H1 (cell line): Measurements from ENCODE around the gene UQCC5. TPM values are rescaled to one million over a fixed set of nuclear protein-coding genes. Genes with fewer than 3 reads are reported as not detected.

ENCODE experiments used
- CTCF ChIA-PET: fragments of 300-600 bp; sonication (Branson Sonifier 250); formaldehyde crosslinking; loops from one replicate; lab custom pipeline; 2021; ENCODE audit not compliant: partially characterized antibody; lab: Charles Lee
- POLR2A ChIA-PET: fragments of 300-600 bp; sonication (Branson Sonifier 250); formaldehyde crosslinking; loops from one replicate; lab custom pipeline; 2021; ENCODE audit warnings: inconsistent platforms; ENCODE audit not compliant: partially characterized antibody; lab: Charles Lee
- DNase-seq, 2 experiments: peaks; one replicate each; pipeline versions ENCODE4 v3.0.0 to v3.0.0-alpha.2; 2010 to 2022; ENCODE audit warnings: low spot score in 2 of 2, low read depth in 1 of 2, mixed read lengths in 1 of 2
- FAIRE-seq: peaks from 2 replicates; lab custom pipeline; 2011; peaks lifted over from hg19 to GRCh38; lab: Jason Lieb, UNC
- H2AFZ ChIP-seq: 2 replicates; pipeline ENCODE4 v1.8.1; 2012; ENCODE audit warnings: low read length, inconsistent platforms
- H2AK5ac ChIP-seq: 2 replicates; pipeline ENCODE4 v1.6.1; 2013; ENCODE audit warnings: low read depth, low read length
- H2BK120ac ChIP-seq: replicated peaks from 2 replicates; pipeline ENCODE3; 2013; ENCODE audit warnings: low read depth, low read length, inconsistent platforms
- H2BK12ac ChIP-seq: 2 replicates; pipeline ENCODE4 v1.6.1; 2013; ENCODE audit warnings: low read depth, low read length
- H2BK15ac ChIP-seq: 2 replicates; pipeline ENCODE4 v1.6.1; 2013; ENCODE audit warnings: low read length
- H2BK20ac ChIP-seq: 2 replicates; pipeline ENCODE4 v1.6.1; 2013; ENCODE audit warnings: low read length
- H2BK5ac ChIP-seq: 2 replicates; pipeline ENCODE4 v1.6.1; 2013; ENCODE audit warnings: low read depth, low read length
- H3K14ac ChIP-seq: 2 replicates; pipeline ENCODE4 v1.6.1; 2013; ENCODE audit warnings: inconsistent platforms; ENCODE audit not compliant: insufficient read length
- H3K18ac ChIP-seq: 2 replicates; pipeline ENCODE4 v1.6.1; 2013; ENCODE audit warnings: low read length; ENCODE audit errors: extremely low read depth
- H3K23ac ChIP-seq: 2 replicates; pipeline ENCODE4 v1.6.1; 2013; ENCODE audit warnings: inconsistent platforms; ENCODE audit not compliant: insufficient read length
- H3K23me2 ChIP-seq: 2 replicates; pipeline ENCODE4 v1.6.1; 2013; ENCODE audit warnings: low read depth, low read length
- H3K27ac ChIP-seq: 2 replicates; pipeline ENCODE4 v1.6.1; 2011; ENCODE audit warnings: low read depth, low read length, inconsistent platforms
- H3K27me3 ChIP-seq, 4 experiments: replicated peaks in 1 of 4; 1 replicate in 1 of 4; 2 replicates in 3 of 4; pipeline versions ENCODE4 v1.6.1 to v1.8.1; 2011 to 2013; ENCODE audit warnings: low read length in 3 of 4, mild to moderate bottlenecking in 3 of 4, inconsistent platforms in 2 of 4, mixed read lengths in 2 of 4, moderate library complexity in 1 of 4; ENCODE audit not compliant: control insufficient read depth in 3 of 4, insufficient read depth in 3 of 4; ENCODE audit errors: extremely low read depth in 1 of 4
- H3K36me3 ChIP-seq, 4 experiments: 2 replicates each; pipeline versions ENCODE4 v1.6.1 to v1.8.1; 2011 to 2013; ENCODE audit warnings: mild to moderate bottlenecking in 4 of 4, low read length in 3 of 4, moderate library complexity in 2 of 4, control low read depth in 1 of 4, inconsistent platforms in 1 of 4; ENCODE audit not compliant: insufficient read depth in 4 of 4, control insufficient read depth in 2 of 4
- H3K4ac ChIP-seq: replicated peaks from 2 replicates; pipeline ENCODE3; 2013; ENCODE audit warnings: low read length, low read depth, mixed read lengths, inconsistent platforms; ENCODE audit not compliant: insufficient read length
- H3K4me1 ChIP-seq, 4 experiments: replicated peaks in 1 of 4; 1 replicate in 1 of 4; 2 replicates in 3 of 4; pipeline versions ENCODE4 v1.6.1 to v1.8.1; 2011 to 2013; ENCODE audit warnings: low read length in 3 of 4, inconsistent platforms in 2 of 4, mixed read lengths in 1 of 4; ENCODE audit not compliant: insufficient read depth in 4 of 4, control insufficient read depth in 3 of 4
- H3K4me2 ChIP-seq, 2 experiments: 2 replicates each; pipeline versions ENCODE4 v1.6.1 to v1.8.1; 2011 to 2013; ENCODE audit warnings: low read depth in 2 of 2, low read length in 2 of 2, control low read depth in 1 of 2, inconsistent platforms in 1 of 2, mild to moderate bottlenecking in 1 of 2; ENCODE audit not compliant: insufficient read depth in 1 of 2
- H3K4me3 ChIP-seq, 4 experiments: fragments of 200-600, 300-600 bp in 1 of 4; sonication (generic), shearing (Covaris generic), sonication (Bioruptor Twin) in 1 of 4; 2 replicates each; pipeline versions ENCODE4 v1.5.1 to v1.8.1; 2011 to 2016; ENCODE audit warnings: low read length in 4 of 4, low read depth in 3 of 4, control low read depth in 2 of 4, inconsistent platforms in 2 of 4, mild to moderate bottlenecking in 2 of 4, mixed read lengths in 1 of 4, moderate library complexity in 1 of 4; ENCODE audit not compliant: insufficient read depth in 2 of 4; ENCODE audit errors: extremely low read depth in 1 of 4
- H3K56ac ChIP-seq: replicated peaks from 2 replicates; pipeline ENCODE3; 2013; ENCODE audit warnings: low read depth, mild to moderate bottlenecking, mixed read lengths, low read length, inconsistent platforms; ENCODE audit not compliant: insufficient read length
- H3K79me1 ChIP-seq: 2 replicates; pipeline ENCODE4 v1.6.1; 2013; ENCODE audit warnings: low read depth, low read length, control low read depth
- H3K79me2 ChIP-seq, 2 experiments: 2 replicates each; pipeline versions ENCODE4 v1.6.1 to v1.8.1; 2012 to 2013; ENCODE audit warnings: low read length in 2 of 2, mild to moderate bottlenecking in 2 of 2, inconsistent platforms in 1 of 2; ENCODE audit not compliant: insufficient read depth in 2 of 2, control insufficient read depth in 1 of 2
- H3K9ac ChIP-seq, 4 experiments: replicated peaks in 1 of 4; 1 replicate in 1 of 4; 2 replicates in 3 of 4; pipeline versions ENCODE4 v1.6.1 to v1.8.1; 2011 to 2013; ENCODE audit warnings: low read depth in 3 of 4, low read length in 3 of 4, control low read depth in 2 of 4, mild to moderate bottlenecking in 2 of 4, moderate library complexity in 2 of 4, inconsistent platforms in 1 of 4; ENCODE audit errors: extremely low read depth in 1 of 4
- H3K9me3 ChIP-seq, 2 experiments: 2 replicates each; pipeline versions ENCODE4 v1.6.1 to v1.8.1; 2012 to 2013; ENCODE audit warnings: mild to moderate bottlenecking in 2 of 2, moderate library complexity in 2 of 2, control low read depth in 1 of 2, inconsistent platforms in 1 of 2, low read depth in 1 of 2, low read length in 1 of 2, mixed read lengths in 1 of 2; ENCODE audit not compliant: insufficient read depth in 2 of 2
- H4K20me1 ChIP-seq, 2 experiments: replicated peaks in 1 of 2; 2 replicates each; pipeline versions ENCODE3 to v1.8.1; 2011 to 2013; ENCODE audit warnings: inconsistent platforms in 2 of 2, low read length in 2 of 2, mild to moderate bottlenecking in 1 of 2; ENCODE audit not compliant: insufficient read depth in 2 of 2, control insufficient read depth in 1 of 2
- H4K5ac ChIP-seq: 2 replicates; pipeline ENCODE4 v1.6.1; 2013; ENCODE audit warnings: low read length, low read depth, mixed read lengths, inconsistent platforms; ENCODE audit not compliant: insufficient read length
- H4K8ac ChIP-seq: 2 replicates; pipeline ENCODE4 v1.8.0; 2013; ENCODE audit warnings: mild to moderate bottlenecking, moderate library complexity, low read length, inconsistent platforms; ENCODE audit not compliant: insufficient read depth; ENCODE audit errors: extremely low read depth
- H4K91ac ChIP-seq: replicated peaks from 2 replicates; pipeline ENCODE3; 2013; ENCODE audit warnings: low read length, mixed read lengths, inconsistent platforms; ENCODE audit not compliant: insufficient read length
- CTCF ChIP-seq, 3 experiments: IDR thresholded peaks; 1 replicate in 2 of 3; 2 replicates in 1 of 3; pipeline versions ENCODE4 v1.5.1 to v1.6.1; 2011; ENCODE audit warnings: low read length in 3 of 3, mild to moderate bottlenecking in 3 of 3, inconsistent platforms in 2 of 3, low read depth in 1 of 3, moderate library complexity in 1 of 3; ENCODE audit not compliant: insufficient read depth in 1 of 3; ENCODE audit errors: control extremely low read depth in 1 of 3
- MAX ChIP-seq: IDR thresholded peaks from 2 replicates; pipeline ENCODE4 v1.6.1; 2012; ENCODE audit warnings: inconsistent platforms
- NANOG ChIP-seq: IDR thresholded peaks from 2 replicates; pipeline ENCODE4 v1.6.1; 2011; ENCODE audit warnings: low read length, low read depth, mild to moderate bottlenecking, inconsistent platforms; ENCODE audit not compliant: insufficient read depth, poor library complexity, severe bottlenecking
- RAD21 ChIP-seq, 2 experiments: IDR thresholded peaks in 1 of 2; conservative IDR thresholded peaks in 1 of 2; 2 replicates each; pipeline ENCODE4 v1.6.1; 2011; ENCODE audit warnings: low read depth in 2 of 2, low read length in 2 of 2, improper control_type of control experiment in 1 of 2, inconsistent platforms in 1 of 2, mild to moderate bottlenecking in 1 of 2, moderate library complexity in 1 of 2
- SAP30 ChIP-seq: fragments of 300-600 bp; sonication (generic); IDR thresholded peaks from 2 replicates; pipeline ENCODE4 v1.7.1; 2012; ENCODE audit warnings: low read length, moderate library complexity, mild to moderate bottlenecking, inconsistent platforms; ENCODE audit not compliant: insufficient read depth, insufficient replicate concordance
- SP2 ChIP-seq: IDR thresholded peaks from 2 replicates; pipeline ENCODE4 v1.6.1; 2012; ENCODE audit warnings: mild to moderate bottlenecking, low read length, inconsistent platforms
- SUZ12 ChIP-seq: fragments of 200-600 bp; sonication (generic); IDR thresholded peaks from 2 replicates; pipeline ENCODE4 v1.6.1; 2012; ENCODE audit warnings: mild to moderate bottlenecking, inconsistent platforms, low read length, moderate library complexity, mixed read lengths
- WGBS, 2 experiments: shearing (Covaris generic) in 1 of 2; methylation state at CpG; one replicate each; pipeline versions ENCODE4 v1.1.6 to v1.1.7; 2013 to 2015; ENCODE audit warnings: low lambda C conversion rate in 2 of 2, mixed read lengths in 2 of 2, inconsistent platforms in 1 of 2, low coverage in 1 of 2, missing lambda C conversion rate in 1 of 2; ENCODE audit not compliant: insufficient replicate concordance in 2 of 2, insufficient coverage in 1 of 2, insufficient read length in 1 of 2; ENCODE audit errors: extremely low coverage in 1 of 2, missing lambda C conversion rate in 1 of 2; 5-methylcytosine and 5-hydroxymethylcytosine counted together
- polyA plus RNA-seq, 7 experiments: library from polyadenylated mRNA; depleted of rRNA in 3 of 7; stranded (reverse) in 5 of 7; unstranded in 2 of 7; fragments of >200 nt in 5 of 7; fragments of 200-250 nt in 2 of 7; gene quantifications; 1 replicate in 5 of 7; 2 replicates in 1 of 7; 4 replicates in 1 of 7; pipeline versions ENCODE4 v1.2.1 to v1.2.3, GENCODE V29; 2011 to 2013; ENCODE audit warnings: missing spikeins in 2 of 7, mixed read lengths in 2 of 7
- total RNA-seq: library from RNA; stranded (reverse); fragmentation: NEBNext Ultra II Directional; extraction: Animal tissue kit (Norgen Biotek cat#: 25700); gene quantifications from 2 replicates; pipeline ENCODE4 v1.2.1, GENCODE V29; 2021

The UQCC5 gene
- total and polyA plus RNA-seq, 2 of the 8 experiments (the other 6 are each of a cell fraction or from before 2014, with no cell fraction given), result 35.0 to 37.7 TPM

GRCh38 chr3:52530918-52531826, 5.2 kb upstream of the UQCC5 start:
- no peak overlapping the region for H3K14ac ChIP-seq
- H3K79me1 ChIP-seq, result peaks cover 33% of the 10 kb centered on the region
- no peak overlapping the region for H4K91ac ChIP-seq
- peak overlapping the region; percentile 60 for H2BK5ac ChIP-seq
- H3K36me3 ChIP-seq, result peaks cover 23 to 37% (median 29%) of the 10 kb centered on the region in 4 experiments
- CTCF ChIA-PET, result no interaction called here
- peak overlapping the region; percentile 89; a peak in 3 of 4 replicates for H3K4me2 ChIP-seq
- H2AFZ ChIP-seq, result no peak overlapping the region
- no peak overlapping the region for H3K4me3 ChIP-seq
- FAIRE-seq, result no peak
- no peak overlapping the region for H2BK120ac ChIP-seq
- peaks cover 0 to 36% of the 10 kb centered on the region in 2 experiments; a peak in 2 of 4 replicates for H3K79me2 ChIP-seq
- H4K20me1 ChIP-seq, result peaks cover 17 to 36% of the 10 kb centered on the region in 2 experiments
- H3K56ac ChIP-seq, result no peak overlapping the region
- H3K9me3 ChIP-seq, result no peaks in the 10 kb centered on the region
- H3K23ac ChIP-seq, result no peak overlapping the region
- 88% methylated on average over 10 of the region's 10 CpGs; no CpG with 5 or more reads in 1 of the 2 experiments for WGBS, 2 experiments
- no peak overlapping the region for H2BK15ac ChIP-seq
- no peak for DNase-seq
- H3K4ac ChIP-seq, result no peak overlapping the region
- no peak overlapping the region for H2BK20ac ChIP-seq
- POLR2A ChIA-PET, result interaction anchor here (2.1 to 3.0 kb wide), 3 partner anchors 10 to 15 kb away, joined by 5 to 25 read pairs (median 6); no protein-coding TSS in a partner anchor
- H3K9ac ChIP-seq, result no peak overlapping the region; a peak in 1 of 7 replicates
- H4K8ac ChIP-seq, result peak overlapping the region; percentile 80
- no peak overlapping the region for H3K18ac ChIP-seq
- H3K4me1 ChIP-seq, result peaks cover 0 to 22% (median 13%) of the 10 kb centered on the region in 4 experiments; a peak in 6 of 7 replicates
- peak overlapping the region; percentile 7 for H4K5ac ChIP-seq
- H3K27me3 ChIP-seq, result no peaks in the 10 kb centered on the region
- H3K23me2 ChIP-seq, result peaks cover 13% of the 10 kb centered on the region; the same call in 1 of the 2 replicates
- H2BK12ac ChIP-seq, result 0 out of 2 replicates have a peak overlapping the region, but pooled peaks have one; percentile 39
- H3K27ac ChIP-seq, result no peak overlapping the region
- H2AK5ac ChIP-seq, result no peak overlapping the region
- TF ChIP-seq SUZ12, result no peak
- TF ChIP-seq RAD21 (IDR thresholded peaks at IDR 0.05 in 1 of 2, conservative IDR thresholded peaks at IDR 0.05 in 1 of 2; ENCODE audit: low read depth in 2 of 2, low read length in 2 of 2), result no peak
- no peak for TF ChIP-seq NANOG
- no peak for TF ChIP-seq SAP30
- TF ChIP-seq SP2, result no peak
- no peak for TF ChIP-seq CTCF (IDR thresholded peaks at IDR 0.05; ENCODE audit: control extremely low read depth in 1 of 3, insufficient read depth in 1 of 3, low read depth in 1 of 3, low read length in 3 of 3)
- TF ChIP-seq MAX, result no peak
